ENCODE measurements around the gene ZPLD1.

Gene ZPLD1

DNA sequence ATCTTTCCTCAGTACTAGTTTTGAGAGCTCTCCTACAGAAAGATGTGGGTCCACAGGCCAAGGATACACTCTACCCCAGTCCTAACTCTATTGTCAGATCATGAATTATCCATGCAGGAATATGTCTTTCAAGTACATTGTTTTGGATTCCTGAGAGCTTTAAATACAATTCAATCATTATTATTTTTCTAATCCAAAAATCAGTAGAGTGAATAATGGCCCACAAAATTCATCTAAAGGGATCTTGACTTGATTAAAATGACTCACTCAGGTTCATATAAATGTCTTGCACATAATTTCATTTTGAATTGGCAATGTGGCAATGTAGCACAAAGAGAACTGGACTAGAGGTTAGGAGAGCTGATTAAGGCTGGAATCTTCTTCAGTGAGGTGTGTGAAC, 93.9 kb downstream of the ZPLD1 start:
- DNase-seq (ENCODE audit: low read depth) = no peak
